ENCODE results near the gene GFY.
A peak's percentile ranks its signal among the peaks of the same experiment; 100 is the strongest.
"Not testable (repeated sequence)": the region's sequence is repeated elsewhere in the genome, so short reads cannot be mapped to it uniquely, and the experiment has no call there.

GFY gene

DNA sequence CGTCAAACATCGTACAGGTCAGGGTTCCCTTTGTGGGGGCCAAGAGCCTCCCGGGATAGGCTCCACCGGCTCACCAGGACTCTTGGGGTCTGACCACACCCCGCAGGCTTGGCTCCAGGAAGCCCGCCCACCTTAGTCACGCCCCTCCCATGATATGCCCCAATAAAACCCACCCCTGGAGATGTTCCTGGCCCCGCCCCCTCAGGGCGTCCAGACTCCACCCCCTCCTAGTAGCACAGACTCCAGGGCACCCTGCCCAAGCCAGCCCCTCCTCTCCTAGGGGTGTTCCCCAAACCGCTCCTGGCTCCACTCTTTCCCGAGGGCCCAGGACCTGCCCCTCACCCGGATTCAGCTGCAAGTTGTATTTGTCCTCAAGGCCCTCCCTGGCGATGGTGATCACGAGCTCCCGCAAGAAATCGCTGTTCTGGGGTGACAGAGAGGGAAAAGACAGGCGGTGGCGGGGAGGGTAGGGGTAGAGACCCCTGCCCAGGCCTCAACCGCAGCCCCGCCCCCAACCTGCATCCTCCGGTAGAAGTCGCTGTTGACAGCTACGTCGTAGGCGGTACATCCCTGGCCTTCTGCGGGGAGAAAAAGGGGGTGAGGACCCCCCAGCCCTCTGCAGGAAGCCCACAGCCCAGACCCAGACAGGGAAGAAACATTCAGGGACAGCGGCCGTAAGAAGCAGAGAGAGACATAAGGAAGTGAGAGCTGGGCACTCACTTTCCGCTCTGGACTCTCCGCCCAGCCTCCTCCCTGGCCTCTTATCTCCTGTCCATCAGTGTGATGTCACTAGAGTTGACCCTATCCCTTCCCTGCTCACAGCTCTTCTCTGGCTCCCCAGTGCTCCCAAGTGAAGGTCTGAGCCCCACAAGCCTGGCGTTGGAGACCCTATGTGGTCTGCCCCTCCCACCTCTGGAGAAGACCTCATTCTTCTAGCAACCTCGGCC, 22.6 kb downstream of the GFY start:
- DNase-seq, result no peak

DNA sequence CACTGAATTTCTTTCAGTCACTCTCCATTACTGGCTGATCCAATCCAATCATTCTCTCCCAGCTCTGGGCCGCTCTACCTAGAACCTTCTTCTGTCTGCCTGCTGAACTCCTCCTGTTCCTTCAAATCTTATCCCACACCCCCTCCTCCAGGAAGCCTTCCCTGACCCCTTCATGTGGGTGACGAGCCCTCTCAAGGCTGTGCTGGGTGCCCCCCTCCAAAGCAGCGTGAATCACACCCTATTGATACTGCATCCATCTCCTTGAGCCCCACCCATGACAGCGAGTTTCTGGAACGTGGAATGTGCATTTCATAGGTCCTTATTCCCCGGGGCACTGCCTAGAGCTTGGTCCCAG, 23.2 kb downstream of the GFY start:
- DNase-seq, result no peak

DNA sequence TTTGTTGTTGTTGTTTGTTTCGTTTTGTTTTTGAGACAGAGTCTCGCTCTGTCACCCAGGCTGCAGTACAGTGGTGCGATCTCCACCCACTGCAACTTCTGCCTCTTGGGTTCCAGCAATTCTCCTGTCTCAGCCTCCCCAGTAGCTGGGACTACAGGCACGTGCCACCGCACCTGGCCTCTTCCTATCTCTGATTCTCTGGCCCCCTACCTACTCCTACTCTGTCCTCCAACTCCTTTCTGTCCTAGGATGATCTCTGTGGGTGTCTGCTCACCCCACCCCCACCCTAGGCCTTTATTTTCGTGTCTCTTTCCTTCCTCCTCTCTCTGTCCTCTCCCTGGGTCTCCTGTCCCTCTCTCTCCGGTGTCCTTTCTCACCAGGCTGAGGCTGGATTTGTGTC, 25.2 kb downstream of the GFY start:
- DNase-seq, result no peak

DNA sequence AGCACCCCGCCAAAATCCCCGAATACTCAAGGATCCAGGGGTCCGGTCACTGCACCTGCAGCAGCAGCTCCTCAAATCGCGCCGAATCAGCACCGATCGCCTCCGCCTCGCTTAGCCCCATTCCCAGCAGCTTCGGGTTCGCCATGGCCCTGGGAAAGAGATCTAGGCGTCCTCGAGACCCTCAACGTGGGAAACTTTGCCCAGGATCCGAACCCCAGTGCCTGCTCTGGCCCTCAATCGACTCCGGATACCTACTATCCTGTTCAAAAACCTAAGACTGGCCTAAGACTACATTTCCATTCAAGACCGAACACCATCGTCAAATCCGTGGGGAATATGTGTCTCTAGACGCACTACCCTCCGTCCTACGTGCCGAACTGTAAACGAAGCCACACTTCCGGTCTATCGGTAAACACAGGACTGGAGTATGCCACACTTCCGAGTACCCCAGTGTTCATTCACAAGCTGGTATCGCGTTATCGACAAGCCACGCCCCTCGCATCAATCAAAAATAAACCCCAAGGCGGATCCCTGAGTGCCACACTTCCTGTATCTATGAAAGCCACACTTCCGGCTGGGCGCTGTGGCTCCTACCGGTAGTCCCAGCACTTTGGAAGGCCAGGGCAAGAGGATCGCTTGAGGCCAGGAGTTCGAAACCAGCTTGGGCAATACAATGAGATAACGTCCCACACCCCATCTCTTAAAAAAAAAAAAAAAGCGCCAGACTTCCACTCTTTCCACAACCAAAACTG, 26.4 kb downstream of the GFY start, which contains the start of gene PIH1D1:
Gene PIH1D1 (minus strand): TSS at position 385 of the 752 bp plus-strand sequence. CDS start 240 bp downstream, at position 145.
- DNase-seq, result no peak

DNA sequence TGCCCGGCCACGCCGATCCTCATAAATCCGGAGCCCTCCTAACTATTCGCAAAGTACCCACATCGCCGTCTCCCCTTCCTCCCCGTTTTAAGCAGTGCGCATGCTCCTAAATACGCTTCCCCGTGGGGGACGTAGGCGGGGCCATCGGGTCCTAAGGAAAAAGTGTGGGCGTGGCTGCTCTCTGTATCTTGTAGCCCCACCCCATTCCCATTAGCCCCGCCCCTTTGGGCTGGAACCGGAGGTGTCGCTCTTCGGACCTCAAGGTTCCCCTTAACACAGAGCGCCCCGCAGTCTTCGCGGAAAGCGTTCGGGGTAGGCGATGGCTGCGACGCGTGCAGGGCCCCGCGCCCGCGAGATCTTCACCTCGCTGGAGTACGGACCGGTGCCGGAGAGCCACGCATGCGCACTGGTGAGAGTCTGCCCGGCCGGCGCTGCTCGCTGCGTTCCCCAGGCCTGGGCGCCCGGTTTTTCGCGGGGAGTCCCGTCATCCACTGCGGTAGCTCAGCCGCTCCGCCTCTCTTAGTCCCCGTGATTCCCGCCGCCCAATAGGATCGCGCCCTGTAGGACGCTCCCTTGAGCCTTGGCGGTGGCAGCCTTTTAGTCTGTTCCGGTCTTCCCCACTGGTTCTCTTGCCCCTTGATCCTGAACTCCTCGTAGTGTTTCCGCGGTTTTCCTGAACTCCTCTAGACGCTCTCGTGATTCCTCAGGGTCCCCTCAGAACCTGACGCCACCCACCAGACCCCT, 28.0 kb downstream of the GFY start, which contains the start of gene ALDH16A1:
Gene ALDH16A1 (plus strand): TSS at position 213 of the 744 bp plus-strand sequence. CDS start 107 bp downstream, at position 320.
- peak; percentile 74 for DNase-seq

DNA sequence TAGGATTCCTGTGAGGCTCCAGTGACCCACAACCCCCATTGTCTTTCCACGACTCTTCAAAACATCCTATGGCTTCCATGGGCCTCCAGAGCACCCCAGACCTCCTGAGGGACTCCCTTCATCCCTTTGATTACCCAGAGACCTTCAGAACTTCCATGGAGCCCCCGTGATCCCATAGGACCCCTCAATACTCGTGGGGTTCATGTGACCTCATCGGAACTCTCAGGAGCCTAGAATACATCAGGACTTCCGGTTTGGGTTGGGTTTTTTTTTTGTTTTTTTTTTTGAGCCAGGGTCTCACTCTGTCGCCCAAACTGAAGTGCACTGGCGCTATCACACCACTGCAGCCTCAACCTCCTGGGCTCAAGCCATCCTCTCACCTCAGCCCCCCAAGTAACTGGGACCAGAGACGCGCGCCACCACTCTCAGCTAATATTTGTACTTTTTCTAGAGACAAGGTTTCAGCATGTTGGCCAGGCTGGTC, 28.6 kb downstream of the GFY start:
- DNase-seq, result no peak

DNA sequence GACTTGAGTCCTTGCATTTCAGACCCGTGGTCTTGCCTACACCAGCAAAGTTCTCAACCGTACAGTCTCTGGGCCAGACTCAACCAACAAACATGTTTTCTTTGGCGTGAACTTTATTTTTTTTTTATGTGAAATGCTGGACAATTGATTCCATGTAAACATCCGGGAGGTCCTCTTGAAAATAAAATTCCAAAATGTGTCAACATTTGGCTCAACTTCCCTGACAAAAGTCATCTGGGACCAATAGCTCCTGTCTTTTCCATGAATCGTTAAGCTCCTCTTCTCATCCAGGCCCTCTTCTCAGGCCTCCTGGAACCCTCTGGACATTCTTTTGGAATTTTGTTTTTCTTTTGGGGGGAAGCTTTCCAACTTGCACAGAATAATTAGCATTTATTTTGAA, 30.6 kb downstream of the GFY start:
- no peak for DNase-seq

DNA sequence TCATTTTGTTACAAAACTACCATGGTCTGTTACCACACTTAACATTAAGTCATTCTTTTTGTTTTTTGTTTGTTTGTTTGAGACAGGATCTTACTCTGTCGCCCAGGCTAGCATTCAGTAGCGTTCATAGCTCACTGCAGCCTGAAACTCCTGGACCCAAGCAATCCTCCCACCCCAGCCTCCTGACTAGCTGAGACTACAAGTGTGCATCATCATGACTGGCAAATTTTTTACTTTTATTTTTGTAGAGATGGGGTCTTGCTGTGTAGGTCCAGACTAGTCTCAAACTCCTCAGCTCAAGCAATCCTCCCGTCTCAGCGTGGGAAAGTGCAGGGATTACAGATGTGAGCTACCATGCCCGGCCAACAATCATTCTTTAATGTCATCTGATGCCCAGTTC, 31.1 kb downstream of the GFY start:
- no peak for DNase-seq

DNA sequence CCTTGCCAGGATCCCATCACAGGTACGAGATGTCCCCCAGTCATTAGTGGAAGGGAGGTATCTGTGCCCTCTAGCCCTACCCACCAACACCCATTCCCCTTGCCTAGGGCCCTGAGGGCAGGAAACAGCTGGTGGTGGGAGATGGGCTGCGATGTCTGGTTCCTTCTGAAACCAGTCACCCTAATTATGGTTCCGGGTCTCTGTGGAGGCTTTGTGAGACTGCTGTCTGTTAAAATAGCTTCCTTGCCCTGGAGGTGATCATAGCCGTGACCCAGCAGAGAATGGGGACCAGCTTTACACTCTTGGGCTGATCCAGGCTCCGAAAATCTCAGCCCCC, 33.3 kb downstream of the GFY start:
- DNase-seq, result no peak

DNA sequence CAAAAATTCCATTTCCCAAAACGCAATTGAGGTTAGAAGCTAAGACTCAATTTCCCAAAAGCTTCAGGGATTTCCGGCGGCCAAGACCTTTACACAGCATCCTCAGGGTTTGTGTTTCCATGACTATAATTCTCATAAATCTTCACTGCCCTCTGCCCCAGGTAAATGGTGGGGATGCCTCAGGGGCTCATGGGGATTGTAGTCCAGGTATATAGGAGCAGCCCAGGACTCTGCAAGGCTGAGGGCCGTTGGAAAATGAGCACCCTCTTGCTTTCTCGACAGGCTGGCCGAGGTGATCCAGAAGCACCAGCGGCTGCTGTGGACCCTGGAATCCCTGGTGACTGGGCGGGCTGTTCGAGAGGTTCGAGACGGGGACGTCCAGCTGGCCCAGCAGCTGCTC, 34.2 kb downstream of the GFY start:
- no peak for DNase-seq

DNA sequence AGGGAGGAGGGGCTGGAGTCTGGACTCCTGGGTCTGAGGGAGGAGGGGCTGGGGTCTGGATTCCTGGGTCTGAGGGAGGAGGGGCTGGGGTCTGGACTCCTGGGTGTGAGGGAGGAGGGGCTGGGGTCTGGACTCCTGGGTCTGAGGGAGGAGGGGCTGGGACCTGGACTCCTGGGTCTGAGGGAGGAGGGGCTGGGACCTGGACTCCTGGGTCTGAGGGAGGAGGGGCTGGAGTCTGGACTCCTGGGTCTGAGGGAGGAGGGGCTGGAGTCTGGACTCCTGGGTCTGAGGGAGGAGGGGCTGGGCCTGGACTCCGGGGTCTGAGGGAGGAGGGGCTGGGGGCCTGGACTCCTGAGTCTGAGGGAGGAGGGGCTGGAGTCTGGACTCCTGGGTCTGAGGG, 35.9 kb downstream of the GFY start:
- not testable (repeated sequence) for DNase-seq

DNA sequence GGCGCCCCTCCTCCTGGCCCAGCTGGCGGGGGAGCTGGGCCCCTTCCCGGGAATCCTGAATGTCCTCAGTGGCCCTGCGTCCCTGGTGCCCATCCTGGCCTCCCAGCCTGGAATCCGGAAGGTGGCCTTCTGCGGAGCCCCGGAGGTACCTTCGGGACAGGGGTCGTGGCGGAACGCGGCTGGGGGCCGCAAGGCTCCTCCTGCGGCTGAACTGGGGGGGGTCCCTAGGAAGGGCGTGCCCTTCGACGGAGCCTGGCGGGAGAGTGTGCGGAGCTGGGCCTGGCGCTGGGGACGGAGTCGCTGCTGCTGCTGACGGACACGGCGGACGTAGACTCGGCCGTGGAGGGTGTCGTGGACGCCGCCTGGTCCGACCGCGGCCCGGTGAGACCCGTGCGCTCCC, 36.5 kb downstream of the GFY start:
- DNase-seq, result no peak

DNA sequence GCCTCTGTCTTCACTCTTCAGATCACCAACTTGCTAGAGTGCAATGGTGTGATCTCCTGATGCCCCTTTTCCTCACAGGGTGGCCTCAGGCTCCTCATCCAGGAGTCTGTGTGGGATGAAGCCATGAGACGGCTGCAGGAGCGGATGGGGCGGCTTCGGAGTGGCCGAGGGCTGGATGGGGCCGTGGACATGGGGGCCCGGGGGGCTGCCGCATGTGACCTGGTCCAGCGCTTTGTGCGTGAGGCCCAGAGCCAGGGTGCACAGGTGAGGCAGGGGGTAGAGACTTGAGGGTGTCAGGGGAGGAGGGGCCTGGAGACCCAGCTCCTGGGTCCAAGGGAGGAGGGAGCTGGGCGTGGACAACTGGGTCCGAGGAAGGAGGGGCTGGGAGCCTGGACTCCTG, 37.3 kb downstream of the GFY start:
- DNase-seq, result no peak

DNA sequence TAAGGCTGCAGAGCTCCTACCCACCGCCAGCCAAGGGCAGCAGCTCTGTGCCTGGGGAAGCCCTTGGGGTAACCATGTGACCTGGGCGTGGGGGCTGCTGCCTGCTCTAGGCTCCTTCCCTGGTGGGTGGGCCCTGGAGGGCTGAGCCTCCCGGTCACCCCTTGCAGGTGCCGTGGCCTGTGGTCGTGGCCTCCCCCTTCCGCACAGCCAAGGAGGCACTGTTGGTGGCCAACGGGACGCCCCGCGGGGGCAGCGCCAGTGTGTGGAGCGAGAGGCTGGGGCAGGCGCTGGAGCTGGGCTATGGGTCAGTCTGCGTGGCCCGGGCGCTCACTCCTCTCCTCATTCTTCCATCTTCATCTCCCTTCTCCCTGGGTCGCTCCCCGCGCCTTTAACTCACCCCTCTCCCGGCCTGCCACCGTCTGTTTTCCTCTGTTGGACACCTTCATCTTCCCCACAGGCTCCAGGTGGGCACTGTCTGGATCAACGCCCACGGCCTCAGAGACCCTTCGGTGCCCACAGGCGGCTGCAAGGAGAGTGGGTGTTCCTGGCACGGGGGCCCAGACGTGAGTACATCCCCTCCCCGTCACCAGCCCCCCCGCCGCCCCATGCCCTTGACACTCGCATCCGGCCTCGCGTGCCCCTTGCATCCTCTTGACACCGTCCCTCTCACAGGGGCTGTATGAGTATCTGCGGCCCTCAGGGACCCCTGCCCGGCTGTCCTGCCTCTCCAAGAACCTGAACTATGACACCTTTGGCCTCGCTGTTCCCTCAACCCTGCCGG, 39.0 kb downstream of the GFY start:
- no peak for DNase-seq

DNA sequence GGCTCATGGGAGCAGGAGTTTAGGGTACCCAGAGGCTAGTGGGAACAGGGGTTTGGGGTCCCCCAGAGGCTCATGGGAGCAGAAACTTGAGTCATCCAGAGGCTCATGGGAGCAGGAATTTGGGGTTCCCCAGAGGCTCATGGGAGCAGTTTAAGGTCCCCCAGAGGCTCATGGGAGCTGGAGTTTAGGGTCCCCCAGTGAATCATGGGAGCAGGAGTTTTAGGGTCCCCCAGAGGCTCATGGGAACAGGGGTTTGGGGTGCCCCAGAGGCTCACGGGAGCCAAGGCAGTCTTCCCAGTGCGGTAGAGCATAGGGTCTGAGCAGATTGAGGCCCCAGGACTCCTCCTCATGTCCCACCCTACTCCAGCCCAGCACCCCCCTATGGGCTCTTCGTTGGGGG, 40.2 kb downstream of the GFY start:
- DNase-seq, result no peak

DNA sequence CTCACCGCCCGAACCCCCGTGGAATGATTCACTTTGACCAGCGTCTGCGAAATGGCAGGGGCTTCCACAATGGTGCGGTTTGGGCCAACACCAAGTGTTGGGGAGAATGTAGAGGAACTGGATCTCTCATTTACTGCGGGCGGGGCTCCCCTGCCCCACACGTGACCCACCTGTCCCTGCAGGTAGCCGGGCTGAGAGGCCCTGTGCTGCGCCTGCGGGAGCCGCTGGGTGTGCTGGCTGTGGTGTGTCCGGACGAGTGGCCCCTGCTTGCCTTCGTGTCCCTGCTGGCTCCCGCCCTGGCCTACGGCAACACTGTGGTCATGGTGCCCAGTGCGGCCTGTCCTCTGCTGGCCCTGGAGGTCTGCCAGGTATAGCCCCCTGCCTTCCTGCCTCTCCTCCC, 43.0 kb downstream of the GFY start:
- no peak for DNase-seq

DNA sequence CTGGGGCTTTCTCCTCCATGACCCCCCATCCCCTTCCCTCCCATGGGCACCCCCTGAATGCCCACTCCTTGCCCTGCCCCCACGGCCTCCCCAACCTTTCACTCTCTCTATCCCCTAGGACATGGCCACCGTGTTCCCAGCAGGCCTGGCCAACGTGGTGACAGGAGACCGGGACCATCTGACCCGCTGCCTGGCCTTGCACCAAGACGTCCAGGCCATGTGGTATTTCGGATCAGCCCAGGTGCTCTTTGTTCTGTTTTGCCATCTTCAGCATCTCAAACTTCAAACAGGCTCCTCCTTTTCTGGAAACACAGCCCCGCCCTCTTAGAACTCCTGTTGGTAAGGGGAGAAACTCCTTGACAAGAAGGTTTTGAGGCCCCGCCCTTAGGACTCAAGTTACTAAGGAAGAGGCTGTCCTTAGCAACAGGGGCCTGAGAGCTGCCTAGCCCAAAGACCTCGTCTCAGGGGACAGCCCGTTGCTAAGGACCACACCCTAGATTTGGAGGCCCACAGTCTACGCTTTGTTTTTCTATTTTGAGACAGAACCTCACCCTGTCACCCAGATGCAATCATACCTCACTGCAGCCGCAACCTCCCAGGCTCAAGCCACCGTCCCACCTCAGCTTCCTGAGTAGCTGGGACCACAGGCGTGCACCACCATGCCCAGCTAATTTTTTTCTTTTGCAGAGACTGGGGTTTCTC, 43.7 kb downstream of the GFY start:
- no peak for DNase-seq

DNA sequence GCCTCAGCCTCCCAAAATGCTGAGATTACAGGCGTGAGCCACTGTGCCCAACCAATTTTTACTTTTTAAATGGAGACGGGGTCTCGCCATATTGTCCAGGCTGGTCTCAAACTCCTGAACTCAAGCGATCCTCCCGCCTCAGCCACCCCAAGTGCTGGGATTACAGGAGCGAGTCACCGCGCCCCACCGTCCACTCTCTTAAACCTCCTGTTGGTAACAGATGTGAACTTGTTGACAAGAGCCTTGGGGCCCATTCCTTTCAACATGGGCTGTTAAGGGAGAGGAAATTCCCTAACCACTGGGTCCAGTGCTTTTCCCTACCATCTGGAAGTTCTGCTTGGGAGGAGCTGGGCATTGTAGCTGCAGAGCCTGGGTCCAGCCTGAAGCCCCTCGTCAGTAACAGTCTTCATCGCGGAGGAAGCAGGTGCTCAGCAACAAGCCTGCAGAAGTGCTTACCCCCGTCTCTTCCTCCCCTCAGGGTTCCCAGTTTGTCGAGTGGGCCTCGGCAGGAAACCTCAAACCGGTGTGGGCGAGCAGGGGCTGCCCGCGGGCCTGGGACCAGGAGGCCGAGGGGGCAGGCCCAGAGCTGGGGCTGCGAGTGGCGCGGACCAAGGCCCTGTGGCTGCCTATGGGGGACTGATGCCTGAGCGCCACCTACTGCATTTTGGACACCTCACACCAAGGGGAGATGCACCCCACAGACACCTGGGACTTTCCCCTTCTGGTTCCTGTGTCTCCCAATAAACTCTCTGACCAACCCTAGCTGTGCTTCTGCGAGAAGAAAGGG, 44.8 kb downstream of the GFY start:
- no peak for DNase-seq

DNA sequence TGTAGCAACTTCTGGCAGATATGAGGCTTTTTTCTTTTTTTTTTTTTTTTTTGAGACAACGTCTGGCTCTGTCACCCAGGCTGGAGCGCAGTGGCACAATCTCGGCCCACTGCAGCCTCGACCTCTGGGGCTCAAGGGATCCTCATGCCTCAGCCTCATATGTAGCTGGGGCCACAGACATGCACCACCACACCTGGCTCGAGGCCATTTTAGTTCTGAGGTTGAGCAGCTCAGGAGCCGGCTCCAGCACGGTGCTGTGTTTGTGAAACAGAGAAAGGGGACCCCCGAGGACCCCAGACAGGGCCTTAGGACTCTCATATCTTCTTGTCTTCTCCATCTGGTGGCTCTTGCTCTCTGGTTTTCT, 45.4 kb downstream of the GFY start:
- DNase-seq, result no peak

DNA sequence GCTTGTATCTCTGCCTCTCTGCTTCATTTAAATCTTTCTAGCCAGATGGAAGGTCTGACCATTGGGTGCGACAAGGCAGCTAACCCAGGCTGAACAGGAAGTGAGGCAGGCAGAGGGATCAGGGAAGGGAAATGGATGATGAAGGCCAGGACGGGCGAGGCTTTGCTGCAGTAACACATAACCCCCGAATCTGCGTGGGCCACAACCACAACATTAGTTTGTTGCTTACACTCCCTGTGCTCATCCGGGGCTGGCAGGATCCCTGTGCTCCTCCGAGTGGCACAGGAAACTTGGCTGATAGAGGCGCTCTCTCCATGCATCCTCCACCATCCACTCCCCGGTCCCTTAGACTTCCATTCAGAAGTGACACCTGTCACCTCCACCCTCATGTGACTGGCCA, 47.7 kb downstream of the GFY start:
- no peak for DNase-seq

DNA sequence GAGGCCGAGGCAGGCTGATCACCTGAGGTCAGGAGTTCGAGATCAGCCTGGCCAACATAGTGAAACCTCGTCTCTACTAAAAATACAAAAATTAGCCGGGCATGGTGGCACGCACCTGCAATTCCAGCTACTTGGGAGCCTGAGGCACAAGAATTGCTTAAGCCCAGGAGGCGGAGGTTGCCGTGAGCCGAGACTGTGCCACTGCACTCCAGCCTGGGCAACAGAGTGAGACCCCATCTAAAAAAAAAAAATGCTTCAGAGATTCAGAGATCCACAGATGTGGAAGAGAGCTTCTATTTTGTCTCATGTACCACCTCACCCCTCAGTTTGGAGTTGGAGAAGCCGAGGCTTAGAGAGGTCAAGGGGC, 48.3 kb downstream of the GFY start:
- not testable (repeated sequence) for DNase-seq
